ENCODE measurements around the gene WWOX. TPM values are rescaled to one million over a fixed set of nuclear protein-coding genes. Genes with fewer than 3 reads are reported as not detected.

The WWOX gene
- total RNA-seq, 1 donor from 2014 or later: 8.9 TPM

DNA sequence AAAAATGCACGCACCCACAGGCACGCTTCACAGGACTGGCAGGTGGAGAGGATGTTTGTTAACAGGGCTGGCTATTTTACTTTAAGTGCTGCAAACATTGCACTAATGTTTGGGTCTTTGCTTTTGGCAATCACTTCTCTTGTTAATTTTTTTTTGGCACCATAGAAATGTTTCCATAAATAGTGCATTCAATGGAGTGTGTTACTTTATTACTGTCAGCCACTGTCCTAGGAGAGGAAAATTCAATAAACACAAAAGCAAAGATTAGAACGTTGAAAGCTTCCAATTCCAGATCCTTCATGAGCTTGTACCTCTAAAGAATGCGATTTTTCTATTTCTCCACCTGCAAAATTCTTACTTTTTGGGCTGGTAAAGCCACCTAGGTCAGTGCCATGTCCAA lies 743.5 kb downstream of the WWOX start:
- H3K27me3 ChIP-seq (ENCODE audit: low read depth): no peaks in the 10 kb centered on the region
- peaks cover 28% of the 10 kb centered on the region for H3K4me1 ChIP-seq
- no peak for DNase-seq
- no peaks in the 10 kb centered on the region for H3K36me3 ChIP-seq
- H3K4me3 ChIP-seq: no peak overlapping the region
- H3K9me3 ChIP-seq (replicated peaks): no peaks in the 10 kb centered on the region
- intact Hi-C loops (cut with micrococcal nuclease): no loop called here
- H3K27ac ChIP-seq (replicated peaks): peak overlapping the region; percentile 55
- TF ChIP-seq, protein P1, sequence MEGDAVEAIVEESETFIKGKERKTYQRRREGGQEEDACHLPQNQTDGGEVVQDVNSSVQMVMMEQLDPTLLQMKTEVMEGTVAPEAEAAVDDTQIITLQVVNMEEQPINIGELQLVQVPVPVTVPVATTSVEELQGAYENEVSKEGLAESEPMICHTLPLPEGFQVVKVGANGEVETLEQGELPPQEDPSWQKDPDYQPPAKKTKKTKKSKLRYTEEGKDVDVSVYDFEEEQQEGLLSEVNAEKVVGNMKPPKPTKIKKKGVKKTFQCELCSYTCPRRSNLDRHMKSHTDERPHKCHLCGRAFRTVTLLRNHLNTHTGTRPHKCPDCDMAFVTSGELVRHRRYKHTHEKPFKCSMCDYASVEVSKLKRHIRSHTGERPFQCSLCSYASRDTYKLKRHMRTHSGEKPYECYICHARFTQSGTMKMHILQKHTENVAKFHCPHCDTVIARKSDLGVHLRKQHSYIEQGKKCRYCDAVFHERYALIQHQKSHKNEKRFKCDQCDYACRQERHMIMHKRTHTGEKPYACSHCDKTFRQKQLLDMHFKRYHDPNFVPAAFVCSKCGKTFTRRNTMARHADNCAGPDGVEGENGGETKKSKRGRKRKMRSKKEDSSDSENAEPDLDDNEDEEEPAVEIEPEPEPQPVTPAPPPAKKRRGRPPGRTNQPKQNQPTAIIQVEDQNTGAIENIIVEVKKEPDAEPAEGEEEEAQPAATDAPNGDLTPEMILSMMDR (IDR thresholded peaks at IDR 0.05; ENCODE audit: borderline replicate concordance): no peak

DNA sequence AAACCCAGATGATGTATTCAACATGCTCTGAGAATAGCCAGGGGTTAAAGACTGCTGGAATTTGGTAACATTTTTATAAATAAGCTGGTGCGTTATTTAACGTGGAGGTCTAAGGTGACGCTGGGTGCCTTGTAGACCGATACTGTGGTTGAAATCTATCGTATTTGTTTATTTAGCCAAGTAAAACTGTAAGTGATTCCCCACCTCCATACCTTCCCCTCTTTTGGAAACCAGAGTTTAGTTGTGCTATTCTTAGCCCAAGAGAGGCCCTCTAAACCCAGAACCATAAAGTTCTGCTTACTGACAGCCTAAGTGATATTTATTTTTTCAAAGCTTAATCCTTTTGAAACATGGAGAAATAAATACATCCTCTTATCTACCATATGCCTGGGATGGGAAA lies 744.5 kb downstream of the WWOX start:
- no peak for DNase-seq
- no peaks in the 10 kb centered on the region for H3K9me3 ChIP-seq (replicated peaks)
- TF ChIP-seq, protein P1 (IDR thresholded peaks at IDR 0.05; ENCODE audit: borderline replicate concordance): no peak
- H3K27me3 ChIP-seq (ENCODE audit: low read depth): no peaks in the 10 kb centered on the region
- intact Hi-C loops (cut with micrococcal nuclease): no loop called here
- H3K4me3 ChIP-seq: no peak overlapping the region
- peaks cover 28% of the 10 kb centered on the region for H3K4me1 ChIP-seq
- H3K27ac ChIP-seq (replicated peaks): peak overlapping the region; percentile 55
- no peaks in the 10 kb centered on the region for H3K36me3 ChIP-seq

DNA sequence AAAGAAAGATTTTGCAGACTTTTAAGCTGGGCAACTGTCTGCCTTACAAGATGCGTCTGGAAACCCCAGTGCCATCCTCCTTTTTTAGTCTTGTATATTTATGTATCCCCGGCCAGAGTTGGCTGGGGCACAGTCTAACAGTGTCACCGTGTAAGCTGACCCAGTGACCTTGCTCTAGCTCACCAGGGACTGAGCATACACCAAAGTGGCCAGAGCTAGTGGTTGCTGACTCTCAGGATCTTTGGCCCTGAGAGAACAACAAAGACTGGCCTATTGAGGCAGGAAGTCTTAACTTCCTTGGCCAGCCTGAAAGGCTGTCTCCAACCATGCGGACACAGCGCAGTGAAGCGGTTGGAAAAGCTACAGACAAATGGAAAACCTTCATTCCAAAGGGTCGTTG lies 745.2 kb downstream of the WWOX start:
- Histone ChIP-seq H3K4me3 (no peak overlapping the region), H3K4me1 (peaks cover 28% of the 10 kb centered on the region), H3K9me3 (replicated peaks) (no peaks in the 10 kb centered on the region), H3K36me3 (no peaks in the 10 kb centered on the region), H3K27me3 (ENCODE audit: low read depth) (no peaks in the 10 kb centered on the region), H3K27ac (replicated peaks) (peak overlapping the region; percentile 55)
- TF ChIP-seq, protein P1 (IDR thresholded peaks at IDR 0.05; ENCODE audit: borderline replicate concordance): no peak
- DNase-seq: no peak
- intact Hi-C loops (cut with micrococcal nuclease): no loop called here

DNA sequence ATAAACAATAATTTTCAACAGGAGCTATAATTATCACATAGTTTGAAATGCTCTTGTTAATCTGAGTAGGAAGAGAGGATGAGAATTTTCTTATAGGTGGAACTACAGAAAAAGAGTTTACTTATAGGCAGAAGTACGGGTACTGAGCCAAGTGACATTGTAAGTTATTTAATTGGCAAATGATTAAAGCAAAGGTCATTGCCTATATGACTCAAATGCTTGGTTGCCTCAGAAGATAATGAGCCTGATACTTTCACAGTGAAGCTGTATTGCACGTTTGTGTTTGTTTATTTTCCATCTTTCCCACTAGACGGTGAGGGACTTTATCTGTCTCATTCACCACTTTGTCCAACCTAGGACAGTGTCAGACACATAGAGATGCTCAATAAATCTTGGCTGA lies 751.8 kb downstream of the WWOX start:
- no peaks in the 10 kb centered on the region for H3K36me3 ChIP-seq
- no peak overlapping the region for H3K4me3 ChIP-seq
- H3K9me3 ChIP-seq (replicated peaks): no peaks in the 10 kb centered on the region
- H3K4me1 ChIP-seq: no peaks in the 10 kb centered on the region
- intact Hi-C loops (cut with micrococcal nuclease): no loop called here
- no peaks in the 10 kb centered on the region for H3K27me3 ChIP-seq (ENCODE audit: low read depth)
- no peak overlapping the region for H3K27ac ChIP-seq (replicated peaks)
- DNase-seq: no peak
- TF ChIP-seq, protein P1 (IDR thresholded peaks at IDR 0.05; ENCODE audit: borderline replicate concordance): no peak

DNA sequence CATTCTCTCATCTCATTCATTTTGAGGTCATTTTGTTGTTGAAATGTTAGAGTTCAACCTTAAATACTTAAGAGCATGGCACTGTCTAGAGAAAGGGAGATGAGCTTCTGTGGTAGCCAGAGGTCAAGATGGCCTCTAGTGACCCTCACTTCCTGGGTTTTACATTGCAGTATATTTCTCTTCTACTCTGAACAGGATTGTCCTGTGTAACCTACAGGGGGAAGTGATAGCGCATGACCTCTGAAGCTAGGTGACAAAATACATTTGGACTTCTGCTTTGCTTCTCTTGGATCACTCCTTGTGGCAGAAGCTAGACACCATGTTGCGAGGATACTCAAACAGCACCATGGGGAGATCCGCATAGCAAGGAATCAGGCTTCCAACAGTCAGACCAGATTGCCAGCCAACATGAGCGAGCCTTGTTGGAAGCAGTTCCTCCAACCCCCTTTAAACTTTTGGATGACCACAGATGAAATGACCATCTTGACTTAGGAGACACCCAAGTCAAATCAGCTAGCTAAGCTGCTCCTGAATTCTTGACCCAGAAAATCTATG lies 752.7 kb downstream of the WWOX start:
- no peaks in the 10 kb centered on the region for H3K9me3 ChIP-seq (replicated peaks)
- H3K27ac ChIP-seq (replicated peaks): no peak overlapping the region
- no peaks in the 10 kb centered on the region for H3K36me3 ChIP-seq
- TF ChIP-seq, protein P1 (IDR thresholded peaks at IDR 0.05; ENCODE audit: borderline replicate concordance): no peak
- no peak for DNase-seq
- H3K4me1 ChIP-seq: no peaks in the 10 kb centered on the region
- no peak overlapping the region for H3K4me3 ChIP-seq
- intact Hi-C loops (cut with micrococcal nuclease): no loop called here
- H3K27me3 ChIP-seq (ENCODE audit: low read depth): no peaks in the 10 kb centered on the region

Measured in left ventricle myocardium inferior (tissue), 1 donor.